NCI-H510A treated with DMSO at 0.1 percent for 48 hours (cell line): Measurements from ENCODE around the gene SERINC4.
A peak's percentile ranks its signal among the peaks of the same experiment; 100 is the strongest.
"Not testable (repeated sequence)": the region's sequence is repeated elsewhere in the genome, so short reads cannot be mapped to it uniquely, and the experiment has no call there.

Experiments used
- DNase-seq: peaks from one replicate; lab custom pipeline; 2025; lab: John Stamatoyannopoulos, UW

SERINC4 gene

DNA sequence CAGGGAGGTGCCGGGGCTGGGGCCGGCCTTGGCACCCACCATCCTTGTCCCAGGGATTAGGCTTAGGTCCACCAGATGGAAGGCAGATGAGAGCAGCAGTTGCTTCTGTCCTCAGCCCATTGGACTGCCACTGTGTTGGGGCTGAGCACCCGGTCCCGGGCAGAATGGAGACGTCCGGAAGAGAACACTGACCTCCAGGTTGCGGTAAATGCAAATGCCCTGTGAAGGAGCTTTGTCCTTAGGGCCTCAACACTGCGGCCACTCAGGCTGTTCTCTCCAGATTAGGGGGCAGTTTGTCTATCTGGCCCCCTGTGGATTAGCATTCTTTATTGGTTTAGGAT lies at the start of gene SERINC4:
Gene SERINC4 (minus strand): TSS at position 276 of the 341 bp plus-strand sequence. CDS start 234 bp downstream, at position 42.
- no peak for DNase-seq

DNA sequence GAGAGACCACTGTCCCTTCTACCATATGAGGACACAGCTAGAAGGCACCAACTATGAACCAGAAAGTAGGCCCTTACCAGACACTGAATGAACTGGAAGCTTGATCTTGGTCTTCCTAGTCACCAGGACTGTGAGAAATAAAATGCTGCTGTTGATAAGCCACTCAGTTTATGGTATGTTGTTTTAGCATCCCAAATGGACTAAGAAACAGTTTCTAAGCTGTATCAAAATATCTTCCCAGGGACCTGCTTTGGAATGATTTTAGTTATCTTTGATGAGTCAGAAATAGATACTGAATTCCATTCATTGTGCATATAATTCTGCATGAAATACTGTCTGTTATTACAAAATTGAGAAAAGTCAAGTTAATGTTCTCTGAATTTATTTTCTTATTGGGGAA lies 45.4 kb upstream of the SERINC4 start:
- DNase-seq: no peak

- DNase-seq: not testable (repeated sequence)
Measured at GRCh38 chr15:43832485-43832884, 32.5 kb upstream of the SERINC4 start.

DNA sequence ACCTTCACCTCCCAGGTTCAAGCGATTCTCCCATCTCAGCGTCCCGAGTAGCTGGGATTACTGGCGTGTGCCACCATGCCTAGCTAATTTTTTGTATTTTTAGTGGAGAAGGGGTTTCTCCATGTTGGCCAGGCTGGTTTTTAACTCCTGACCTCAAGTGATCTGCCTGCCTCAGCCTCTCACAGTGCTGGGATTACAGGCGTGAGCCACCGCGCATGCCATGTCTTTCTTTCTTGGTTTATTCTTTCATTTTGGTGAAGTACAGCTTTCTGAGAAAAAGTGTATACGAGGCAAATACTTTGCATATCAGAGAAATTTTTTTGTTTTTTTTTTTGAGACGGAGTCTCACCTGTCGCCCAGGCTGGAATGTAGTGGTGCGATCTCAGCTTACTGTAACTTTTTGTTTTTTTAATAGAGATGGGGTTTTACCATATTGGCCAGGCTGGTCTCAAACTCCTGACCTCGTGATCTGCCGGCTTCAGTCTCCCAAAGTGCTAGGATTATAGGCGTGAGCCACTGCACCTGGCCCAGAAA lies 31.6 kb upstream of the SERINC4 start:
- DNase-seq: not testable (repeated sequence)

DNA sequence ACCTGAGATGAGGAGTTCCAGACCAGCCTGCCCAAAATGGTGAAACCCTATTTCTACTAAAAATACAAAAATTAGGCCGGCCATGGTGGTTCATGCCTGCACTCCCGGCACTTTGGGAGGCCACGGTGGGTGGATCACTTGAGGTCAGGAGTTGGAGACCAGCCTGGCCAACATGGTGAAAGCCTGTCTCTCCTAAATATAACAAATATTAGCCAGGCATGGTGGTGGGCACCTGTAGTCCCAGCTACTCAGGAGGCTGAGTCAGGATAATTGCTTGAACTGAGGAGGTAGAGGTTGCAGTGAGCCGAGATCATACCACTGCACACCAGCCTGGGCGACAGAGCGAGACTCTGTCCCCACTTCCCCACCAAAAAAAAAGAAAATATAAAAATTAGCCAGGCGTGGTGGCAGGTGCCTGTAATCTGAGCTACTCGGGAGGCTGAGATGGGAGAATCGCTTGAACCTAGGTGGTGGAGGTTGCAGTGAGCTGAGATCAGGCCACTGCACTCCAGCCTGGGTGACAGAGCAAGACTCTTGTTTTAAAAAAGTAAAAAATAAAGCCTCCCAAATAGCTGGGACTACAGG lies 30.8 kb upstream of the SERINC4 start:
- not testable (repeated sequence) for DNase-seq

- not testable (repeated sequence) for DNase-seq
Measured at GRCh38 chr15:43829951-43830540, 30.0 kb upstream of the SERINC4 start.

GRCh38 chr15:43828061-43828657 lies 28.1 kb upstream of the SERINC4 start:
- DNase-seq: no peak

- peak; percentile 38 for DNase-seq
Measured at GRCh38 chr15:43826508-43827341, 26.7 kb upstream of the SERINC4 start, which contains the start of gene WDR76. WDR76 (plus strand) TSS chr15:43827002; CDS start chr15:43827033, 31 bp downstream.

GRCh38 chr15:43826029-43826507 lies 26.0 kb upstream of the SERINC4 start:
- DNase-seq: no peak

DNA sequence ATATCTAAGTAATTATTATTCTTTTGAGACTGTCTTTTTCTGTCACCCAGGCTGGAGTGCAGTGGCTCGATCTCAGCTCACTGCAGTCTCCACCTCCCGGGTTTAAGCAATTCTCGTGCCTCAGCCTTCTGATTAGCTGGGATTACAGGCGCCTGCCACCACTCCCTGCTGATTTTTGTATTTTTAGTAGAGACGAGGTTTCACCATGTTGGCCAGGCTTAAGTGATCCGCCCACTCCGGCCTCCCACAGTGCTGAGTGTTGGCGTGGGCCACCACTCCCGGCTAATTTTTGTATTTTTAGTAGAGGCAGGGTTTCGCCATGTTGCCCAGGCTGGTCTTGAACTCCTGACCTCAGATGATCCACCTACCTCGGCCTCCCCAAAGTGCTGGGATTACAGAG lies 25.3 kb upstream of the SERINC4 start:
- DNase-seq: not testable (repeated sequence)

- DNase-seq: peak; percentile 88
Measured at GRCh38 chr15:43824302-43825246, 24.6 kb upstream of the SERINC4 start, which contains the start of gene MFAP1. MFAP1 (minus strand) TSS chr15:43824690; CDS start chr15:43824569, 121 bp downstream.

GRCh38 chr15:43821505-43821904 lies 21.5 kb upstream of the SERINC4 start:
- DNase-seq: no peak

DNA sequence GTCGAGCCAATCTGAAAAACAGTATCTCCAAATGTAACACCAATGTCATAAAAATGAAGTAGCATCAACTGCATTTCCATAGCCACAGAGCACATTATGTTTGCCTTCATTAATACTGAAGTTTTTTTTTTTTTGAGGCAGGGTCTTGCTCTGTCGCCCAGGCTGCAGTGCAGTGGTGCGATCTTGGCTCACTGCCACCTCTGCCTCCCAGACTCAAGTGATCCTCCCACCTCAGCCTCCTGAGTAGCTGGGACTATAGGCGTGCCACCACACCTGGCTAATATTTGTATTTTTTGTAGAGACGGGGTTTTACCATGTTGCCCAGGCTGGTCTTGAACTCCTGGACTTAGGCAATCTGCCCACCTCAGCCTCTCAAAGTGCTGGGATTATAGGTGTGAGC lies 15.0 kb upstream of the SERINC4 start:
- DNase-seq: not testable (repeated sequence)

DNA sequence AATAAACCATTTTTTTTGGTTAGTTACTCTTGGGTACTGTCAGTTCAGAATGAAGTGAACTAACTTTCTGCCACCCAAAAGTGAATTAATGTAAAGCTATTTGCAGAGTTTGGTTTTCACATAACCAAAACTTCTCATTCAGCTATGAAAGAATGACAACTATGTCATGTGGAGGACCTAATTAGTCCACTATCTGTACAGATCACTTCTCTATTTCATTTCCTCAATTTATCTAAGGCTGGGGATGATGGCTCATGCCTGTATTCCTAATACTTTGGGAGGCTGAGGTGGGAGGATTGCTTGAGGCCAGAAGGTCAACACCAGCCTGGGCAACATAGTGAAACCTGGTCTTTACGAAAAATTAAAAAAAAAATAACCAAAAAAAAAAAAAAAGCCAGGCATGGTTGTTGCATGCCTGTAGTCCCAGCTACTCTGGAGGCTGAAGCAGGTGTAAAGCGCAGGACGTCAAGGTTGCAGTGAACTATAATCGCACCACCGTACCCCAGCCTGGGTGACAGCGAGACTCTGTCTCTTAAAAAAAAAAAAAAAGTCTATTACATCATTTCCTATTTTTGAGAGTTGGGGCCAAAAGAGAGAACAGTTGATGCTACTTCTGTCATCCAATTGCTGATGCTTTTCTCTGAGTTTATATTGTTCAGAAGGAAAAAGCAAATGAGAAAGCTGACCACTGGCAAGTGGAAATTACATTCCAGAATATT lies 9.1 kb upstream of the SERINC4 start:
- no peak for DNase-seq

DNA sequence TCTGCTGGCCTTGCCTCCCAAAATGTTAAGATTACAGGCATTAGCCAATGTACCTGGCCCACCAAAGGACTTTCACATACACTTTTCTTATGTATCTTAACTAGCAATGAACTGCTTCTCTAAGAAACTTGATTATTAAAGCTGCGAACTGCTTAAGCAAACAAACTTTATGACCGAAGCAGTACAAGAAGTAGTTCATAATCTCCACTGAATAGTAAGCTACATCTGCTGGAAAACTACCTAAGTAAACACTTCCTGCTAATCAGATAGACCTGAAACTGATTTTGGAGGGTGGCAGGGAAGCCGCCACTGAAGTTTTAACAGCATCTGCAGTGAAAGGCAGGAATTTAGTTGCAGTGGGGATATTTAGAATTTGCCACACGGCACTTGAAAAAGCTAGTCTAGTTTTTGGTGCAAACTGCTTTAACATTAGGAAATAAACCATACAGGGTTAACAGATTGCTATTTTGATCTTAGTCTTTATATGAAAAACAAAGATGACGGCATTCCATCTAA lies 8.5 kb upstream of the SERINC4 start:
- no peak for DNase-seq

DNA sequence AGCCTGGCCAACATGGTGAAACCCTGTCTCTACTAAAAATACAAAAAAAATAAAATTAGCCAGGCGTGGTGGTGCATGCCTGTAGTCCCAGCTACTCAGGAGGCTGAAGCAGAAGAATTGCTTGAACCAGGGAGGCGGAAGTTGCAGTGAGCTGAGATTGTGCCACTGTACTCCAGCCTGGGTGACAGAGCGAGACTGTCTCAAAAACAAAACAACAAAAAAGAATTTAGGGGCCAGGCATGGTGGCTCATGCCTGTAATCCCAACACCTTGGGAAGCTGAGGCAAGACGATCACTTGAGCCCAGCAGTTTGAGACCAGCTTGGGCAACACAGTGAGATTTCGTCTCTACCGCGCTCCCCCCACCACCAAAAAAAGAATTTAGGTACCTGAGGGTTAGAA lies 2.7 kb upstream of the SERINC4 start:
- not testable (repeated sequence) for DNase-seq

DNA sequence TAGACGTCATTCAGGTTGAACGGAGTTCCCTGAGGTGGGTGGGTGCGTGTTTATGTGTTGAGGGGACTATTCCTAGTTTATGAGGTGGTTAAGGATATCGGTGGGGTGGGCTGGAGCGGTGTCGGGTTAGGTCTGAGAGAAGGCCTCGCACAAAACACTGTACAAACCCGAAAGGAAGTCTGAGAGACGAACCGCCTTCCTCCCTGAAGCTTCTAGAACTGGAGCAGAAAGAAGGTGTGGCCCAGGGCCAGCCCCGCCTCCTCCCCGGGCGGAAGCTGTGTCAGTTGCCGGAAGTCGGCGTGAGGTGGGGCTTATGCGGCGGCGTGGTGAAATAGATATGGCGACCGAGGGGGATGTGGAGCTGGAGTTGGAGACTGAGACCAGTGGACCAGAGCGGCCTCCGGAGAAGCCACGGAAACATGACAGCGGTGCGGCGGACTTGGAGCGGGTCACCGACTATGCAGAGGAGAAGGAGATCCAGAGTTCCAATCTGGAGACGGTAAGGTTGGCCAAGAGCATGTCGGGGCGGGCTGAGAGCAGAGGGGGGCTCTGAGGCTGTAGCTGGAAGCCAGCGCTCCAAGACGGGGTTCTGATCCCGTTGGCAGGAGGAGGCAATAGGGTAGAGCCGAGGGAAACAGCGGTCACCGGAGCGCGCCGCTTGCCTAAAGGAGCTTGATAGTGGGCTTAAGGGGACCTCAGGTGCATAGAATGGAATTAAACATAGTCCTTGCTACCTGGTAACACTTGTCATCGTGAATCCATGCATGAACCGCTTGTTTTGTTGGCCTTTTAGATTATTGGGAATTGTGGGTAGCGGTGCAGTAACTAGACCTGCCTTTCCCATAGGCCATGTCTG lies 494 bp upstream of the SERINC4 start, which contains the start of gene HYPK:
Gene HYPK (plus strand): TSS at position 314 of the 856 bp plus-strand sequence. CDS start 24 bp downstream, at position 338.
- DNase-seq: peak; percentile 57

DNA sequence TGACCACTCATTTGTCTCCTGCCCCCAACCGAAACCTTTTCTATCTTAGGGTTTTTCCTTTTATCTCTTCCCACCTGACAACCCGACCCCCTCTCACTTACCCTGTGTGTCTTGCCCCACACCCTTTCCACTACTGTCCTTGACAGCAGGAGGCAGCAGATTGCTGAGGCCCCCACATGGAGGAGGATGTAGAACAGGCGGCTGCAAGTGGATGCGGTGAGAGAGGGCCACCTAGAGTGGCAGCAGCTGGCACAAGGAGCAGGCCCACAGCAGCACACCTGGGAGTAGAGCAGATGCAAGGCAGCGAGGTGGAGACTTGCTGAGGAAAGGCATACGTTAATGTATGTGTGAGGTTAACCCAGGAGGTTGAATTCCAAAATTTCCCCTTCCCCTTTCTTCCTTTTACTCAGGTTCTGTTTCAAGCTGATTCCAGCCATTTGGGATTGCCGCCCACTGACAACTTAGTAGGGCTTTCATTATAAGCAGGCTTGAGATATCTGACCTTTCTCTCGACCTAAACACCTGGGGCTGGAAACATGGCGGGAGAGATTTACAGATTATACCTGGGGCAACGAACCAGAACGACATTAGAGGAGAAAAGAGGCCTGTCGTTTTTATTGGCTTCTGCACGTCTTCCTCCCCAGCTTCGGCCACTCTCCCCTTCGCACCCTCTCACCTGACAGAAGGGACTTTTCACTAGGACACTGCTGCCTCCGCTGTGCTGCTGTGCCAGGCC lies 643 bp downstream of the SERINC4 start:
- DNase-seq: peak; percentile 38
